ENCODE measurements around the gene GHRL.

DNA sequence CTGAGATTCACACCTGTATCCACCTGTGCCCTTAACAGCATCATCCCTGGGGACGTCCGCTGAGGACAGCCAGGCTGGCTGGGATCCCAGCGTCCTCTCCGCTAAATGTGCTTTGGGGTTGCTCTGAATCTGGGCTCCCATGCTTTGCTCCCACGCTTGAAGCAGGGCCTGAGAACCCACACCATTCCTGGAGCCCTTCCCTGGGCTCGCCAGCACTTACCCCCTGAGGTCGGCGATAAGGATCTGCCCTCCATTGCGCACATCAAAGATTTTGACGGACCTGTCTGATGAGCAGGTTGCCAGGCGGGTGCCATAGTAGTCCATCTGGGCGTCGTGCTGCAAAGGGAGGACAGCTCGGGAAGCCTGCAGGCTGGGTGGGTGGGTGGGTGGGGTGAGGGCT is 22.4 kb upstream of the GHRL start:
- TF ChIP-seq, protein P1, sequence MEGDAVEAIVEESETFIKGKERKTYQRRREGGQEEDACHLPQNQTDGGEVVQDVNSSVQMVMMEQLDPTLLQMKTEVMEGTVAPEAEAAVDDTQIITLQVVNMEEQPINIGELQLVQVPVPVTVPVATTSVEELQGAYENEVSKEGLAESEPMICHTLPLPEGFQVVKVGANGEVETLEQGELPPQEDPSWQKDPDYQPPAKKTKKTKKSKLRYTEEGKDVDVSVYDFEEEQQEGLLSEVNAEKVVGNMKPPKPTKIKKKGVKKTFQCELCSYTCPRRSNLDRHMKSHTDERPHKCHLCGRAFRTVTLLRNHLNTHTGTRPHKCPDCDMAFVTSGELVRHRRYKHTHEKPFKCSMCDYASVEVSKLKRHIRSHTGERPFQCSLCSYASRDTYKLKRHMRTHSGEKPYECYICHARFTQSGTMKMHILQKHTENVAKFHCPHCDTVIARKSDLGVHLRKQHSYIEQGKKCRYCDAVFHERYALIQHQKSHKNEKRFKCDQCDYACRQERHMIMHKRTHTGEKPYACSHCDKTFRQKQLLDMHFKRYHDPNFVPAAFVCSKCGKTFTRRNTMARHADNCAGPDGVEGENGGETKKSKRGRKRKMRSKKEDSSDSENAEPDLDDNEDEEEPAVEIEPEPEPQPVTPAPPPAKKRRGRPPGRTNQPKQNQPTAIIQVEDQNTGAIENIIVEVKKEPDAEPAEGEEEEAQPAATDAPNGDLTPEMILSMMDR (IDR thresholded peaks at IDR 0.05; ENCODE audit: extremely low read depth in 1 of 2, insufficient read depth in 1 of 2, low read depth in 1 of 2, low read length in 2 of 2), result no peak
- TF ChIP-seq EZH2 (IDR thresholded peaks at IDR 0.05; ENCODE audit: borderline replicate concordance, low read depth, low read length, severe bottlenecking) (no peak), JUN (IDR thresholded peaks at IDR 0.05; ENCODE audit: borderline replicate concordance, insufficient read depth, insufficient read length, low read depth) (no peak)

Data from endothelial cell of umbilical vein (primary cell).